Fibroblast of mammary gland (primary cell): ENCODE measurements around the gene PLXNA2.

Experiments
- DNase-seq: peaks from one replicate; pipeline ENCODE4 v3.0.0-alpha.2; 2010; ENCODE audit warnings: low read depth
- H3K4me3 ChIP-seq: 2 replicates; pipeline ENCODE4 v1.5.1; 2011; ENCODE audit warnings: low read depth, mild to moderate bottlenecking, low read length, moderate library complexity; ENCODE audit not compliant: control insufficient read depth
- CTCF ChIP-seq: conservative IDR thresholded peaks from 2 replicates; pipeline ENCODE4 v1.5.1; 2011; ENCODE audit warnings: low read depth, low read length, inconsistent platforms; ENCODE audit not compliant: control insufficient read depth, insufficient read depth

PLXNA2 gene

GRCh38 chr1:208028526-208028925 lies 215.7 kb downstream of the PLXNA2 start:
- DNase-seq = no peak
- no peak for TF ChIP-seq CTCF
- H3K4me3 ChIP-seq = no peak overlapping the region

DNA sequence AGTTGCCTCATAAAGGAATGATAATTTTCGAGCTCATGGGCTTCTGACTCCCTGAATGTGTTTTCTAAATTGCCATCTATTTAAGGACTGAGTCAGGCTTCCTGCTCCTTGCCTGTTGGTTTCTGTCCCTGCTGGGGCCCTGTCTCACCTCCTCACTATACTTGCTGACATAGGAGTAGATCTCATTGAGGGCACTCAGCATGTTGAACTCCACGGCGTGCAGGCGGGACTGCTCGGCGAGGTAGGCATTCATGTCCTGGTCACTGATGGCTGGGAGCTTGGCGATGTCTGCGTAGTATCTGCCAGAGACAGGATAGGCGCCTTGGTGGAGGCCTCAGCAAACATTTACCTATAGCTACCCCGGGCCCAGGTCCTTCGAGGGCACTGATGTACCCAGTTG lies 216.3 kb downstream of the PLXNA2 start:
- H3K4me3 ChIP-seq = no peak overlapping the region
- TF ChIP-seq CTCF = no peak
- DNase-seq = no peak

- no peak for TF ChIP-seq CTCF
- H3K4me3 ChIP-seq = no peak overlapping the region
- DNase-seq = no peak
These were observed 217.2 kb downstream of the PLXNA2 start for GRCh38 chr1:208026880-208027438.

- no peak overlapping the region for H3K4me3 ChIP-seq
- peak; percentile 62 for DNase-seq
- no peak for TF ChIP-seq CTCF
These were observed 219.2 kb downstream of the PLXNA2 start for GRCh38 chr1:208025031-208025430.

DNA sequence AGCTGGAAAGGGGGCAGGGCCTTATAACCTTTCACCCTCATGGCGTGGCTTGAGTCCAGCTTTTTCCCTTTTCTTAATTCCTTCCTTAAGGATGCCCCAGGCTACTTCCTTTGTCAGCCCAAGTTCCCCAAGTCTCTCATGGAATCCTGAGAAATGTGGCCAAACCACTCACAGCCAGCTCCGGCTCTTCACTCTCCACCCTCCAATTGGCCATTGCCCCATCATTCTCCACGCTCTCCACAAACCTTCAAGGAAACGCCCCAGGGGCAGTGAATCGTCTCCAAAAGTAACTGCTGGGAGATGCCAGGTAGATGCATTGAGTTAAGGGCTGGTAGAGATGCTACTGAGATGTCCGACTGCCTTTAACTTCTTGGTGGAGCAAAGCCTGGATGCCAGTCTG lies 219.8 kb downstream of the PLXNA2 start:
- TF ChIP-seq CTCF = no peak
- no peak overlapping the region for H3K4me3 ChIP-seq
- no peak for DNase-seq

DNA sequence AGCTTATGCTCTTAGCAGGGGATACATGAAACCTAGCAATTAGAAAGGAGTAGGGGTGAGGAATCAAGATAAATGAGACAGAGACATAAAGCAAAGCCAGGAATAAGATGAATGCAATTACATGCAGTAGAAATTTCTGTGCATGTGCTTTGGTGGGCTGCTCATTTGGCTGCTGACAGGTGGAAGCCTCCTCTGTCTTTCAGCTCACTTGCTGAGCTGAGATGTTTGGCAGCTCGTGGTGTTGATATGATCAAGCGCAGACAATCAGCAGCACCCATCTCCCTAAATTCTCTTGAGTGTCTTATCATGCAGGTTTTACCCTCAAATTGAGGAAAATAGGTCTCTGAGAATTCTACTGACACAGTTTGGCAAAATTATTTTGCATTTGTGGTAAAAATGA lies 224.9 kb downstream of the PLXNA2 start:
- TF ChIP-seq CTCF = no peak
- DNase-seq = no peak
- no peak overlapping the region for H3K4me3 ChIP-seq

DNA sequence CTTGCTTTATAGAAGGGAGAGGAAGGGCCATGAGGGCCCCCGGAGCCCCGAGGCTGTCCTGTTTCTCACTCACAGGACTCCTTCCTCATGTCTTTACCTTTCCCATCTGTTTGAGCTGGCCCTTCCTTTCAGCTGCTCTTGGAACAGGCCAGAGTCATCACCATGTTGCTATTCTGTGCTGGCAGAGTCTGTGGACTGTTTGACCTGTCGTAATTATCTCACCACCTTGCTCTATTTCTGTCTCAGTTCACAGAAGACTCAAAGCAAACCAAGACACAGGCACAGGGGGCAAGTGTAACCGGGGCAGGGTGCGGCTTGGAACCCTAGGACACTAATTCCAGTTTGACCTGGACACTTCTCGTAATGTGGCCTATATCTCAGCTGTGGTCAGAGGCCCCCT lies 228.9 kb downstream of the PLXNA2 start:
- H3K4me3 ChIP-seq = no peak overlapping the region
- no peak for DNase-seq
- no peak for TF ChIP-seq CTCF
